HG03108 (cell line): ENCODE data around the gene OTOP3.
"Not testable (repeated sequence)": the region's sequence is repeated elsewhere in the genome, so short reads cannot be mapped to it uniquely, and the experiment has no call there.

Source experiments
- ATAC-seq: cut with Tn5 transposase; IDR thresholded peaks from one replicate; pipeline ENCODE4 v1.9.1; 2021; ENCODE audit warnings: moderate library complexity; ENCODE audit not compliant: unreplicated experiment

OTOP3 gene

GRCh38 chr17:74935585-74936469 is at the start of gene OTOP3:
OTOP3 (plus strand) TSS chr17:74935898; CDS start chr17:74935922, 24 bp downstream.
- ATAC-seq = no peak

- ATAC-seq = no peak
Observed at GRCh38 chr17:74888469-74888868, 47.2 kb upstream of the OTOP3 start.

GRCh38 chr17:74890554-74890953 is 45.1 kb upstream of the OTOP3 start:
- ATAC-seq = no peak

GRCh38 chr17:74892013-74892841 is 43.5 kb upstream of the OTOP3 start:
- ATAC-seq = no peak

- ATAC-seq = no peak
Observed at GRCh38 chr17:74892974-74893911, 42.5 kb upstream of the OTOP3 start, which contains the start of gene FADS6. FADS6 (minus strand) TSS chr17:74893633; CDS start chr17:74893595, 38 bp downstream.

- ATAC-seq = no peak
Observed at GRCh38 chr17:74893936-74894671, 41.6 kb upstream of the OTOP3 start.

GRCh38 chr17:74898376-74898946 is 37.2 kb upstream of the OTOP3 start:
- ATAC-seq = no peak

GRCh38 chr17:74900208-74900607 is 35.5 kb upstream of the OTOP3 start:
- no peak for ATAC-seq

GRCh38 chr17:74901353-74902135 is 34.2 kb upstream of the OTOP3 start:
- ATAC-seq = no peak

- no peak for ATAC-seq
Observed at GRCh38 chr17:74903034-74903433, 32.7 kb upstream of the OTOP3 start.

- ATAC-seq = no peak
Observed at GRCh38 chr17:74903671-74904070, 32.0 kb upstream of the OTOP3 start.

GRCh38 chr17:74904687-74905409 is 30.9 kb upstream of the OTOP3 start:
- ATAC-seq = no peak

- not testable (repeated sequence) for ATAC-seq
Observed at GRCh38 chr17:74906214-74906793, 29.4 kb upstream of the OTOP3 start.

GRCh38 chr17:74907012-74907411 is 28.7 kb upstream of the OTOP3 start:
- ATAC-seq = no peak

GRCh38 chr17:74909097-74909496 is 26.6 kb upstream of the OTOP3 start:
- ATAC-seq = not testable (repeated sequence)

GRCh38 chr17:74911423-74911822 is 24.3 kb upstream of the OTOP3 start:
- ATAC-seq = not testable (repeated sequence)

GRCh38 chr17:74916136-74916850 is 19.4 kb upstream of the OTOP3 start:
- ATAC-seq = no peak
